ENCODE measurements around the gene POLR2B.
"Not testable (repeated sequence)": the region's sequence is repeated elsewhere in the genome, so short reads cannot be mapped to it uniquely, and the experiment has no call there.

The POLR2B gene

DNA sequence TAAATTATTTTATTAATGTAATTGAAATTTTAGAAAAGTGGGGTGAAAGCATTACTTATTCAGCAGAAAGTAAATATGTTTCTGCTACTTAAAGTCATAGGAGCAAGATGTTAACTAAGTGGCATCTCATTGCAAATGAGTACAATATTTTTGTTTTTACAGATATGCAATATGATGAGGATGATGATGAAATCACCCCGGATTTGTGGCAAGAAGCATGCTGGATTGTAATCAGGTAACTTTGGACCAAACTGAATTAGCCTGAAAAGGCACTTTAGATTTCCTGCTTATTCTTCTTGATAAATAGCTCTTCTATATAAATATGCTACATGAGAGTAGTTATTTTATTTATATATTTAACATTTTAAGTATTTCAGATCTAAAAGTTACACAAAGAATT lies 7.5 kb downstream of the POLR2B start:
- no peak for DNase-seq (ENCODE audit: low read depth in 2 of 2, low spot score in 1 of 2)

DNA sequence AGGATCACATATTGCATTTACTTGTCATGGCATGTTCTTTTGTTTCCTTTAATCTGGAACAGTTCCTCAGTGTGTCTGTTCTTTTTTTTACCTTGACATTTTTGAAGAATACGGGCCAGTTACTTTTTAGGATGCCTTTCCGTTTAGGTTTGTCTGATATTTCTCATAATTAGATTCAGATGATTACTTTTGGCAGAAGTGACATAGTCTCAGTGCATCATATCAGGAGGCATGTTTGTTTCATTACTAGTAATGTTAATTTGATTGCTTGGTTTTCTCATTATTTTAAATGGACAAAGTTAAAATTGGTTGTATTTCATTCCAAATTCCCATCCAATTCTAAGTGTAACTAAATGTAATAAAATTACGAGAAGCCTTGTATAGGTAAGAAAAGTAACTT lies 8.3 kb downstream of the POLR2B start:
- no peak for DNase-seq (ENCODE audit: low read depth in 2 of 2, low spot score in 1 of 2)

DNA sequence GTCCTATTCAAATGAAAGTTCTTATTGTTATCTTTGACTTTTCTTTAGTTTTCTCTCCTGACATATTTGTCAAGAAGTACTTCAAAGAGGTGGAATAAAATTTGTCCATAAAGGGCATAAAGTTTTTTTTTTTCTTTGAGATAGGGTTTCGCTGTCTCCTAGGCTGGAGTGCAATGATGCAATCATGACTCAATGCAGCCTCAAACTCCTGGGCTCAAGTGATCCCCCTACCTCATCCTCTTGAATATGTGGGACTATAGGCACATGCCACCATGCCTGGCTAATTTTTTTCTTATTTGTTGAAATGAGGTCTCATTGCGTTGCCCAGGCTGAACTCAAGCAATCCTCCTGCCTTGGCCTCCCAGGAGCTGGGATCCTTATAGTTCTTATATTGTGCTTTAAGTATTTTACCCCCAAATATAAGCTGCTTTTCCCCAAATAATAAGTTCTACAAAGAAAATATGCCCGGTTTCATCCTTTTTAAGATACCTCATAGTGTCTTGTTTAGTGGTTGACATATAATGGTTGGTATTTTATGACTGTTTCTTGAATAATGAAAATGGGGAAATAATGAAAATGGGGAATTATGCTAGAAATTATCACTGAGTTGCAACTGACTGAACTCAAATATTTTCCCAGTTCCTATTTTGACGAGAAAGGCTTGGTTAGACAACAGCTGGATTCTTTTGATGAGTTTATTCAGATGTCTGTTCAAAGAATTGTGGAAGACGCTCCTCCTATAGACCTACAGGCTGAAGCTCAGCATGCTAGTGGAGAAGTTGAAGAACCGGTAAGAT lies 11.6 kb downstream of the POLR2B start:
- no peak for DNase-seq (ENCODE audit: low read depth in 2 of 2, low spot score in 1 of 2)

DNA sequence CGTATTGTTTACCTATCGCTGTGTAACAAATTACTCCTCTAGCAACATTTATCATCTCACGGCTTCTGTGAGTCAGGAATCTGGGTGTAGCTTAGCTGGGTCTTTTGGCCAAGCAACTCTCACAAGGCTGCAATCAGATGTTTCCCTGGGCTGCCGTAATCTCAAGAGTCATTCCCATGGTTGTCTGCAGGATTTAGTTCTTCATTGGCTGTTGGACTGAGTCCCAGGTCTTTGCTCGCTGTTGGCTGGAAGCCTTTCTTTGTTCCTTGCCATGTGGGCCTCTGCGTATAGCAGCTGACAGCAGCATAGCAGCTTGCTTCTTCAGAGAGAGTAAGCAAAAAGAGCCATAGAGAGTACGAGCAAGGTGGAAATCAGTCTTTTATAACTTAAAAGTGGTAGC lies 16.8 kb downstream of the POLR2B start:
- DNase-seq (ENCODE audit: low read depth in 2 of 2, low spot score in 1 of 2): no peak

DNA sequence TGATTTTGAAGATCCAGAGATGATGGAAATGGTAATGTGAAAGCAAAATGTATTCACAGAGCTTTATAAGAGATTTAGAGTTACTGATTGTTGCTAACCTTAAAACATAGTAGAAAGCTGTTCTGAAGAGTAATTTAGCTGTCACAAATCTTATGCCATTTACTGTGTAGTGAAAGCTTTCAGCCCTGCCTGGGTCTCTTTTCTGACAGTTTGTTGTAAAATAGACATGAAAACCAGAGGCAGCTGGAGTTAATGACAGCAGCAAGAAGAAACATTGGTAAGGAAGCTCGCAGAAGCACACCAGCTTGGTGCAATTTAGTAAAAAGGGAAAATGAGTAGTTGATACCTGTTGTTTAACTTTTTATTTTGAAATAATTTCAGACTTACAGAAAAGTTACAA lies 21.1 kb downstream of the POLR2B start:
- DNase-seq (ENCODE audit: low read depth in 2 of 2, low spot score in 1 of 2): no peak

DNA sequence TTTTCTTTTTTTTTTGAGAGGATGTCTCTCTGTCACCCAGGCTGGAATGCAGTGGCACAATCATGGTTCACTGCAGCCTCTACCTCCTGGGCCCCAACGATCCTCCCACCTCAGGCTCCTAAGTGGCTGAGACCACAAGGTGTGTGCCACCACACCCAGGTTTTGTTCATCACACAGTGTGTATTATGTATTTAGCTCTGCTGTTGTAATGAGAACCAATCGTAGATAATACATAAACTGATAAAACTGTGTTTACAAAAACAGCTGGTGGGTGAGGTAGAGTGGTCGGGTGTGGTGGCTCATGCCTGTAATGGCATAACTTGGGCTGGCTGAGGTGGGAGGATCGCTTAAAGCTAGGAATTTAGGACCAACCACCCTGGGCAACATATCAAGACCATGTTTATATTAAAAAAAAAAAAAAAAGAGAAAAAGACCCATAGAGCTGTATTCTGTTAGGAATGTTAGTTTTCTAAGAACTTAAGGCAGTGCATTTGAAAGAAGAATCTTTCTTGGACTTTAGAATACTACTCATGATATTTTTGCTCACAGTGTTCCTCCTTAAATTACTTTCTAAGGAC lies 34.9 kb downstream of the POLR2B start:
- no peak for DNase-seq (ENCODE audit: low read depth in 2 of 2, low spot score in 1 of 2)

DNA sequence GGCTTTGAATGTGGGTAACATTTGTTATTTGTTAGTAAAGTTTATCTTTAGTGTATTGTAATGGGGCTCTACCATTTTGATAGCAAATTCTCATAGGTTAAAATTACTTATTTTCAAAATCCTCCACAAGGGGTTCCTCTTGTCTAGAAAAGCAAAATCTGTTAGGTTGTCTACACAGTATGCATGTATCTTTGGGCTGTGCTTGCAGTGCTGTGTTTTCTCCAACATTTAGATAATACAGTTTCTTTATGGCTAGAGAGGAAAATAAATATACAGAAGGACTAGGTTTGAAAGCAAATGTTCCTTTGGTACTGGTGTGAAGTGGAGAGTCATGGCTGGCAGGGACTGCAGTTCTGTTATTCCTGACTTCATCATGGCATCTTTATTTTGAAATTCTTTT lies 40.3 kb downstream of the POLR2B start:
- no peak for DNase-seq (ENCODE audit: low read depth in 2 of 2, low spot score in 1 of 2)

DNA sequence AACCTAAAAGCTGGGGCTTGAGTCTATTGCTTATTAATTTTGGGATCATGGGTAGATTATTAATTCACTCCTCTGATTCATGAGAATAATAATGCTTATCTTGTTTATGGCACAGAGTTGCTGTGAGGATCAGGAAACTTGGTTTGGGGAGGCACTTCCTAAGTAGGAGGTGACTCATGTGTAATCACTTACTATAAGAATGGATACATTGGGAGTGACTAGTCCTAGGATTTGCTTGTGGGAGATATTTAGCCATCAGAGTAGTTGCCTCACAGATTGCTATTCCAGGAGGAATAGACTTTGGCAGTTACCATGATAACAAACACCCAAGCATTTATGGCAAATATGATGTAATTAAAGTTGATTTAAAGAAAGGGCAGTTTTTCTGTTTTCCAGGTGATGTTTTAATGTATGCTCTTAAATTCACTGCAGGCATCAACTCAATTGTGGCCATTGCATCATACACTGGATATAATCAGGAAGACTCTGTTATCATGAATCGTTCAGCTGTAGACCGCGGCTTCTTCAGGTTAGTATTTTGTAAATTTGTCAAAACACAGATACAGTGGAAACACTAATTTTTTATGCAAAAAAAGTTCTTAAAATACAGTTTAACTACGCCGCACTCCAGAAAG lies 41.9 kb downstream of the POLR2B start:
- DNase-seq (ENCODE audit: low read depth in 2 of 2, low spot score in 1 of 2): no peak

DNA sequence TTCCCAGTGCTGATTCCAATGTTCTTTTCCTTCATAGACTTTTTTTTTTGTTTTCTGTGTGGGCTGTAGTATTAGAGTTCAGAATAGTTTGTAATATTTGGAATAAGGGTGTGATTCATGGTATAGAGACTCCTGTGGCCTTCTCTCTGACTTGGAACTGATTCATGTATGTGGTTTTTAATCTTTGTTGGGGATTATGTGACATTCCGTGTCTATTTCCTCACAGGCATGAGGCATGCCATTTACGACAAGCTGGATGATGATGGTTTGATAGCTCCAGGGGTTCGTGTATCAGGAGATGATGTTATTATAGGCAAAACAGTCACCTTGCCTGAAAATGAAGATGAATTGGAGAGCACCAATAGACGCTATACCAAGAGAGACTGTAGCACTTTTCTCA lies 44.4 kb downstream of the POLR2B start:
- no peak for DNase-seq (ENCODE audit: low read depth in 2 of 2, low spot score in 1 of 2)

DNA sequence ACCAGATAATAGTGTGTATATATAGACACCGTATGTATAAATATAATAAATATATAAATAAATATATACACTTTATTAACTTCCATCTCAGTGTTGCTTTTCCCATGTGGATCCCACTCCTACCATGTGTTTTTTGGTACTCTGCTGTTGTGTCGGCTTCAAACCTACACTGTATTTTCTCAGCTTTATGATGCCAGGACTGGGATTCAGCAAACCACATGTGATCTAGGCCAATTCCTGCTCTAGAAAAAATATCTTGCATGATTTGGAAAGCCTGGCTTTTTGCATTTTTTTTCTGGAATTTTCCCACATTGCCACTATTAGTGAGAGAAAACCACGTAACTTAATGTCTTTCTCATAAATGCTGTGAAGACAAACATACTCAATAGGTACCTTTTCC lies 55.8 kb downstream of the POLR2B start:
- no peak for DNase-seq (ENCODE audit: low read depth in 2 of 2, low spot score in 1 of 2)

DNA sequence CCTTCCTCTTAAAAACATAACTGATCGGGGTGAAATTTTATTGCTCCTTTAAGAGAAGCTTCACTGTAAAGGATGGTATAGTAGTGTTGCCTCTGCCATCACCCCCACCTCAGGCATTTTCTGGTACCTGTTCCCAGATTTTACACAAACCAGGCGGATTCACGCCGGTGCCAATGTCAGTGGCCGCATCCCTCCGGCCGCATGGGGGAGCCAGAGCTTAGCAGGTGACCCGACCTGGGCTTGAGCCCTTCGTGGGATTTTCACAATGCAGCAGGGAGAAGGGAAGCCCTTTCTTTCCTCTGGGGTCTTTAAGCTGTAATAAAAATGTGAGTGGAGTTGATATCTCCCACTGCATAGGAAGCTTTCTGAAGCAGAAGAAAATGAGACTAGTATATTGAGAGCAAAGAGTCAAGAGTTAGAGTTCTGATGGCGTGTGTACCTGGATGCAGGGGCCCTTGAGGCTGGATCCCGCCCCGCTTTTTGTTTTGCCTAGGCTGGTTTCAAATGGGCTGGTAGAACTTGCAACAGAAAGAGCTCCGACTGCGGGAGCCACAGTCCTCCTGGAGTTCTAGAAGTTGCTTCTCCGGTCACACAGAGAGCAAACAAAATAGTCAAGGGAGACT lies 59.4 kb downstream of the POLR2B start:
- DNase-seq (ENCODE audit: low read depth in 2 of 2, low spot score in 1 of 2): no peak

DNA sequence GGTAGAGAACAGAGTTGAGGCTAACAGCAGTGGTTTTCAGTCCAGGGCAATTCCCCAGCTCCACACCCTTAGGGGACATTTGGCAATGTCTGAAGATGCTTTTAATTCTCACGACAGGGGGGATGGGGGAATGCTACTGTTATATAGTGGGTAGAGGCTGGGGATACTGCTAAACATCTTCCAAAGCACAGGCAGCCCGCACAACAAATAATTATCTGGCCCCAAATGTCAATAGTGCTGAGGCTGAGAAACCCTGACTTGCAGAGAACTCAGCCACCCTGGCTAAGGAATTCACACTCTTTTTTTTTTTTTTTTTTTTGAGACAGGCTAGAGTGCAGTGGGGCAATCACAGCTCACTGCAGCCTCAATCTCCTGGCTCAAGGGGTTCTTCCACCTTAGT lies 60.6 kb downstream of the POLR2B start:
- DNase-seq (ENCODE audit: low read depth in 2 of 2, low spot score in 1 of 2): no peak

DNA sequence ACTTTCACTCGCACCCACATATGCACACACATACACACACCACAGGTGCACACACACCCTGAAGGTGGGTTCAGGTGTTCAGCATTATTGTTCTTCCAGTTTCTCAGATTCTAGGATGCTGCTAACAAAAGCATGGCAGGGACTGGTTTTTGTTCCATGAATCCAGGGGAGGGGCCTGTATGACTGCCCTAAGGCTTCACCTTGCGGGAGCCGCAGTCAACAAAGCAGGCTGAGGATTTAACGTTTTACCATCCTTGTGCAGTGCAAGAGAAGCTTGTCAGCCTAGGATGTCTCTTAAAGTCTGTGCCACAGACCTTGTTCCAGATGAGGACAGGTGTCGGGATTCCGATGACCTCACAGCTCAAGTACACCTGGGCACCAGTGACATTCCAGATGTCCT lies 61.8 kb downstream of the POLR2B start:
- DNase-seq (ENCODE audit: low read depth in 2 of 2, low spot score in 1 of 2): no peak

DNA sequence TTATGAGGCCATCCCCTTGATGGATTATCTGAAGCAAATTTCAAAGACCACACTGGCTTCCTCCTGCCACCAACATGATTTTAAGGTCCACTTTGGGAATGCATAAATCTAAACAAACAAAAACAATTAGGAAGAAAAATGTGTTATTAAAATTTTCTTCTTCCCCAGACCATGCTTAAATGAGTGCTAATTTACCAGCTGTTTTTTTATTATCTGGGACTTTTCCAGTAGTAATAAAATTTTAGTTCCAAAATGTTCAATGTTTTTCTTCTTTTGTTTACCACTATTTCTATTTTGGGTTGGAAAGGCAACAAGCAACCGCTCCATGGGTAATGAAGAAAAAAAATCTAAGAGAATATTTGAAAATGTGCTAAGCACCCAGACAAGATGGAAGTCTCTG lies 62.3 kb downstream of the POLR2B start:
- no peak for DNase-seq (ENCODE audit: low read depth in 2 of 2, low spot score in 1 of 2)

DNA sequence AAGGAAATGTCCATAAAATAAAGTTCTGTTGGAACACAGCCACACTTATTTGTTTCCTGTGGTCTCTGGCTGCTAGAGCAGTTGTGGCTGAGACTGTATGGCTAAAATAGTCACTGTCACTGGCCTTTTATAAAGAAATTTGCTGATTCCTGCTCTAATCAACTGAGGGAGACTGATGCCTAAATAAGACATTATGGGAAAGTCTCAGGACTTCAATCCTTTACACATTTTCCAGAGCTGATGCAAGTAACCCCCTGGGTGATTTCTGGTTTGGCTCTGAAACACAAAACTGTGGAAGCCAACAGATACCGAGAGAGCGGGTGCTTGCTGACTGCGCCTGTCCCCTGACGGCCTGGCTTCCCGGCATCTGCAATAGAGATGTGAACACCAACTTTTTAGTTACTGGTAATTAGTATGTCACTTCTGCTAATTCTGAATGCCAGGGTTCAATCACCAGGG lies 64.0 kb downstream of the POLR2B start:
- DNase-seq (ENCODE audit: low read depth in 2 of 2, low spot score in 1 of 2): no peak

DNA sequence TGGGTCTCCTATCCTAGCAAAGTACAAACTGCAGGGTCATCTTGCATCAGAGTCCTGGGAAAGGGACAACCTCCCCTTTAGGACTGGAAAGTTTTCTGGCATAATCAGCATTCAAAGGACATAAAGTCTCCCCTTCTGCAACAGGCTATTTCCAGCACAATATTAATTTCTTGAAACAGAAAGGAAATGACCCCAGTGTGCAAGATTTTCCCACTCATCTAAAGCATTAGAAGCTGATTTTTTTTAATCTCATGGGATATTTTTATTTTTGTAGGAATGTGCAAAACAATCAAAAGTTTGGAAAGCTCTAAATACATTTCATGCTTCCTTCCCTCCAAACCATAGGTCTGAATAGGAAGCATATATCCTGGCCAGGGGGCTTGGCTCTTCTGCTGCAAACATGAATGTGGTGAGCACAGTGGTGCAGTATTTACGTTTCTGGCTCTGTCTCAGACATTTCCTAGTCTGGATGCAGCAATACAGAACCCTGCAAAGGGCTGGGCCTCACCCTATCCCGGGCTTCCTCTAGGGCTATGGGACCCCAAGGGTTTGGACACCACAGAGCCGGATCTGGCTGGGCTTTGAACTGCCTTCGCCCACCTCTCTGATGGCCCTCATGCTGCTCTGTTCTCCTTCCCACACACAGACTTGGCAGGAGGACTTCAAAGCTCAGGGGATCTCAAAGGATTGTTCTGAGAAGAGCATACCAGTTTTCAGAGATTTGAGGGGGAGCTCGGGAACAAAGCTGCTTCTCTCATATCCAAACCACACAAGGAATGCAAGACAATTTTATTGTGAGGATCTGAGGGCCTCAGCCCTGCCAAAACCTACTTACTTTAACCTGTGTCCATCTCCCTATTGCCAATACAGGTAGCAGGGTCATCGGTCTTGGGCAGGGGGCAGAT lies 64.9 kb downstream of the POLR2B start:
- DNase-seq (ENCODE audit: low read depth in 2 of 2, low spot score in 1 of 2): no peak

DNA sequence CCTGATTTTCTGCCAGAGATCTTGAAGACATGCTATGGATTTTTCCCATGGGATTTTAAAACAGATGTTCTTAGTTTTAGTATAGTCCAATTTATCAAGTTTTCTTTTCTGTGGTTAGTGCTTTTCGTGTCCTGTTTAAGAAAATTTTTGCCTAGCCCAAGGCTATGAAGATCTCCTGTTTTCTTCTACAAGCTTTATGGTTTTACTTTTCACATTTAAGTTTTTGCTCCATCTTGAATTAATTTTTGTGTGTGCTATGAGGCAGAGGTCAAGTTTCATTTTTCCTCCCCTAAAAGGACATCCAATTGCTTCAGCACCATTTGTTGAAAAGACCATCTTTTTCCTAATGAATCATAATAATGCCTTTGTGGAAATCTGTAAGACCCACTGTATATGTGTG lies 65.6 kb downstream of the POLR2B start:
- no peak for DNase-seq (ENCODE audit: low read depth in 2 of 2, low spot score in 1 of 2)

DNA sequence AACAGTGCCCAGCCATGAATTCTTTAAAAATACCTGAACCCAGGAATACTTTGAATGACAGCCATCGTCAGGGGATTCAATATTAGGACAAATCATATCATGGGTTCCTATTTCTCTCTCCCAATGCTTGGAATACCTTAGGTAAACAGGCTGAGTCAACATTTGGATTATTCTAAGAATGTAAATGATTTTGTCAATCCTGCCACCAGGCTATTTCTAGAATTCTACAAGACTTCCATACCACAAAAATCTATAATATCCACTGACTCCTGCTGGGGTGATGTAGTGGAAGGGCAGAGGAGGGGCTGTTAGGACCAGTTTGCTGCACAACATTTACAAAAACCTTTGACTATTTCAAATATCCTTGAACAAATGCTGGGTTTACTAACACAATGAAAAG lies 66.3 kb downstream of the POLR2B start:
- no peak for DNase-seq (ENCODE audit: low read depth in 2 of 2, low spot score in 1 of 2)

DNA sequence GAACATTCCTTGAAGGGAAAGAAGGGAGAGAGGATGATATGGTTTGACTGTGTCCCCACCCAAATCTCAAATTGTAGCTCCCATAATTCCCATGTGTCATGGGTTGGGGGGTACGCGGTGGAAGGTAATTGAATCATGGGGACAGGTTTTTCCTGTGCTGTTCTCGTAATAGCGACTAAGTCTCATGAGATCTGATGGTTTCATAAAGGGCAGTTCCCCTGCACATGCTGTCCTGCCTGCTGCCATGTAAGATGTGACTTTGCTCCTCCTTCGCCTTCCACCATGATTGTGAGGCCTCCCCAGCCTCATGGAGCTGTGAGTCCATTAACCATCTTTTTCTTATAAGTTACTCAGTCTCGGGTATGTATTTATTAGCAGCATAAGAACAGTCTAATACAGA lies 68.3 kb downstream of the POLR2B start:
- DNase-seq (ENCODE audit: low read depth in 2 of 2, low spot score in 1 of 2): not testable (repeated sequence)

DNA sequence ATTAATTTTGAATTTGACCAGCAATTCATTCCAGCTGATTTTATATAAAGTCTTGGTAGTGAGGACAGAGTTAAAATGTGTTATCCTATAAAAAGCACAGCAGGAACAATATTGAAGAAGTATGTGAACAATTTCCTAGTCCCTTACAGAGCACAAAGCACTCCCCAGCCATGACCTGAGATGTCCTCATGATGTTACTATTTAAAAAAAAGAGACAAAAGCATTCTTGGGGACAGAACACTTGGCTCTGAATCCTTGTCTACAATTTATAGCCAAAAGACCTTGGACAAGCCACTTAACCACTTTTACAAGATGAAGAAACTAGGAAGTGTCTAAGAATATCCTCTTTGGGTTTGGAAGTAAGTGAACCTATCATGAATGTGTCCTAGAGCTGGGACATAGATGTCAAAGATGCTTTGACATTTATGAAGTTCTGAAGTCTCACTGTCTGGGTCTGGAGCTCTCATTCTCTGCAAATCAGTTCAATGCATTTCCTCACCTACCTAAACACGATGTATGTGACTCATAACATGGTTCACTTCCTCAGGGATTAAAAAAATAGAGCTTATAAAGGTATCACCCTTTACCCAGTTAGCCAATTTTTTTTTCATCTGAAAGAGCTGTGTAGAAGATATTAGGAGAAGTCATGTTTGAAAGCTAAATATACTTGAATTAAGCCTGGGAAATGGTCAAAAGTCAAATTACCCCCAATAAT lies 70.1 kb downstream of the POLR2B start:
- DNase-seq (ENCODE audit: low read depth in 2 of 2, low spot score in 1 of 2): no peak

All from stimulated activated CD8-positive, alpha-beta memory T cell treated with anti-CD3 and anti-CD28 coated beads, Interleukin-4, amount 100 ng/mL, for 4 hours (primary cell).